K562 (cell line): Measurements from ENCODE around the gene ITGB6. TPM values are rescaled to one million over a fixed set of nuclear protein-coding genes. Genes with fewer than 3 reads are reported as not detected.

Source experiments
- ATAC-seq: fragments of 200-7000 bp; cut with Tn5 transposase; 3 replicates; pipeline ENCODE4 v1.9.1; 2020; ENCODE audit warnings: moderate library complexity
- BruUV-seq: library from RNA; stranded (reverse); fragments of 400-500 nt; replicated peaks from 2 replicates; lab custom pipeline; 2021; lab: Mats Ljungman, UMichigan
- CTCF ChIA-PET: fragments of 300-600 bp; formaldehyde crosslinking; extraction: SDS; loops from one replicate; lab custom pipeline; 2021; ENCODE audit warnings: low intra/inter-chr PET ratio; lab: Yijun Ruan, JAX
- POLR2A ChIA-PET: fragments of 300-600, 350-650 bp; sonication (Branson Sonifier 250); formaldehyde crosslinking; extraction: SDS; loops from one replicate; lab custom pipeline; 2021; ENCODE audit warnings: antibody characterized with exemption, inconsistent platforms; lab: Yijun Ruan, JAX
- DNase-seq, 4 experiments: peaks; one replicate each; pipeline versions ENCODE4 v3.0.0 to v3.0.0-alpha.2; 2011 to 2018; ENCODE audit warnings: low spot score in 3 of 4, mixed read lengths in 3 of 4; ENCODE audit errors: extremely low read depth in 1 of 4
- FAIRE-seq: peaks from 2 replicates; lab custom pipeline; 2011; peaks lifted over from hg19 to GRCh38; lab: Jason Lieb, UNC
- H2AFZ ChIP-seq: 2 replicates; pipeline ENCODE4 v1.6.0; 2011; ENCODE audit warnings: low read depth, low read length, control low read depth, inconsistent platforms
- H3K27ac ChIP-seq: fragments of 200-600 bp; 3 replicates; pipeline ENCODE4 v1.8.0; 2011; ENCODE audit warnings: low read depth, mild to moderate bottlenecking, control low read depth, inconsistent platforms, low read length, moderate library complexity, mixed read lengths; ENCODE audit errors: extremely low read depth
- H3K27me3 ChIP-seq, 2 experiments: fragments of 300-600 bp in 1 of 2; 2 replicates in 1 of 2; 3 replicates in 1 of 2; pipeline versions ENCODE4 v1.6.0 to v1.8.0; 2011; ENCODE audit warnings: inconsistent platforms in 2 of 2, low read length in 2 of 2, mild to moderate bottlenecking in 1 of 2, mixed read lengths in 1 of 2, moderate library complexity in 1 of 2; ENCODE audit not compliant: control insufficient read depth in 2 of 2, insufficient read depth in 2 of 2
- H3K36me3 ChIP-seq: fragments of 300-600 bp; 3 replicates; pipeline ENCODE4 v1.8.0; 2011; ENCODE audit warnings: mild to moderate bottlenecking, low read length, inconsistent platforms; ENCODE audit not compliant: control insufficient read depth, insufficient read depth
- H3K4me1 ChIP-seq, 2 experiments: fragments of 200-600 bp in 1 of 2; replicated peaks in 1 of 2; 2 replicates in 1 of 2; 3 replicates in 1 of 2; pipeline versions ENCODE4 v1.5.1 to v1.8.0; 2011; ENCODE audit warnings: inconsistent platforms in 2 of 2, low read length in 2 of 2, mild to moderate bottlenecking in 1 of 2, mixed read lengths in 1 of 2, moderate library complexity in 1 of 2; ENCODE audit not compliant: control insufficient read depth in 2 of 2, insufficient read depth in 2 of 2
- H3K4me2 ChIP-seq: 2 replicates; pipeline ENCODE4 v1.6.1; 2011; ENCODE audit warnings: low read length, control low read depth, inconsistent platforms, mixed read lengths; ENCODE audit not compliant: insufficient read depth
- H3K4me3 ChIP-seq: fragments of 200-600 bp; sonication (generic), shearing (Covaris generic); 2 replicates; pipeline ENCODE4 v1.5.1; 2016; ENCODE audit warnings: control low read depth, inconsistent platforms
- H3K79me2 ChIP-seq: fragments of 200-600 bp; 3 replicates; pipeline ENCODE4 v1.8.0; 2011; ENCODE audit warnings: low read length, inconsistent platforms; ENCODE audit not compliant: control insufficient read depth, insufficient read depth
- H3K9ac ChIP-seq, 2 experiments: 2 replicates each; pipeline versions ENCODE4 v1.6.0 to v1.6.1; 2011; ENCODE audit warnings: low read depth in 2 of 2, low read length in 2 of 2, control low read depth in 1 of 2, inconsistent platforms in 1 of 2, mild to moderate bottlenecking in 1 of 2, mixed read lengths in 1 of 2; ENCODE audit not compliant: insufficient read depth in 1 of 2
- H3K9me1 ChIP-seq: one replicate; pipeline ENCODE4 v1.6.0; 2011; ENCODE audit warnings: inconsistent platforms, mild to moderate bottlenecking, low read length, moderate library complexity; ENCODE audit not compliant: control insufficient read depth, insufficient read depth
- H3K9me3 ChIP-seq: replicated peaks from 2 replicates; pipeline ENCODE4 v1.5.1; 2011; ENCODE audit warnings: low read depth, low read length, inconsistent platforms; ENCODE audit not compliant: control insufficient read depth, insufficient read depth
- H4K20me1 ChIP-seq: replicated peaks from 2 replicates; pipeline ENCODE4 v1.6.1; 2011; ENCODE audit warnings: low read length, inconsistent platforms, mixed read lengths; ENCODE audit not compliant: control insufficient read depth, insufficient read depth
- CBX3 ChIP-seq, 2 experiments: IDR thresholded peaks; 1 replicate in 1 of 2; 2 replicates in 1 of 2; pipeline ENCODE4 v1.6.1; 2012; ENCODE audit warnings: inconsistent platforms in 2 of 2, low read length in 2 of 2, borderline replicate concordance in 1 of 2, control low read depth in 1 of 2
- MAFK ChIP-seq: IDR thresholded peaks from 2 replicates; pipeline ENCODE4 v1.6.1; 2011; ENCODE audit warnings: low read length, improper control_type of control experiment
- MED1 ChIP-seq: sonication (generic); formaldehyde crosslinking; IDR thresholded peaks from 2 replicates; pipeline ENCODE4 v1.8.1; 2023; ENCODE audit warnings: missing genetic modification reagents, borderline replicate concordance
- NFYB ChIP-seq: IDR thresholded peaks from 2 replicates; pipeline ENCODE4 v1.6.1; 2011; ENCODE audit warnings: mild to moderate bottlenecking, moderate library complexity; ENCODE audit not compliant: insufficient read length; ENCODE audit errors: extremely low read depth
- TAF1 ChIP-seq: IDR thresholded peaks from 2 replicates; pipeline ENCODE4 v1.6.1; 2011; ENCODE audit warnings: mild to moderate bottlenecking, low read length, moderate library complexity; ENCODE audit not compliant: insufficient read depth, control insufficient read depth, severe bottlenecking; ENCODE audit errors: extremely low read depth
- ZNF507 ChIP-seq: conservative IDR thresholded peaks from 2 replicates; pipeline ENCODE4 v1.6.1; 2017; ENCODE audit warnings: missing genetic modification characterization, missing compliant biosample characterization
- WGBS: fragments of 100-300 bp; shearing (Covaris generic); methylation state at CpG from one replicate; pipeline ENCODE4 v1.1.6; 2016; ENCODE audit warnings: low coverage, mixed read lengths; ENCODE audit not compliant: insufficient coverage; ENCODE audit errors: missing lambda C conversion rate; 5-methylcytosine and 5-hydroxymethylcytosine counted together
- in situ Hi-C: fragments of 300-500 bp; cut with MboI; formaldehyde crosslinking; loops from 4 replicates; pipeline ENCODE4 v1.15.0; 2018; ENCODE audit warnings: inconsistent platforms, mixed read lengths
- intact Hi-C: fragments of 100-400 bp; cut with micrococcal nuclease; formaldehyde crosslinking; loops from 2 replicates; pipeline ENCODE4 v1.14.2; 2022
- polyA plus RNA-seq, 8 experiments: library from polyadenylated mRNA; depleted of rRNA in 4 of 8; stranded (reverse) in 5 of 8; unstranded in 3 of 8; fragments of >200 nt; fragmentation: Nextera tagmentation in 2 of 8; fragmentation: Illumina TruSeq in 1 of 8; extraction: Ambion mirVana in 2 of 8; extraction: Trizol in 1 of 8; gene quantifications; 2 replicates each; pipeline versions ENCODE4 v1.2.1 to v1.2.3, GENCODE V29; 2011 to 2014; ENCODE audit warnings: inconsistent platforms in 1 of 8, missing spikeins in 1 of 8
- total RNA-seq, 7 experiments: library from RNA; depleted of rRNA in 6 of 7; stranded (reverse); fragments of >200 nt in 6 of 7; fragmentation: Illumina TruSeq in 2 of 7; extraction: Trizol in 2 of 7; gene quantifications; 2 replicates each; pipeline versions ENCODE4 v1.2.1 to v1.2.3, GENCODE V29; 2011 to 2021; ENCODE audit warnings: low replicate concordance in 1 of 7

Gene ITGB6
- total and polyA plus RNA-seq, 9 of the 15 experiments (the other 6 are each of a cell fraction or from before 2014, with no cell fraction given): 0.18 TPM; not detected in 8

GRCh38 chr2:160238392-160238791 lies 38.3 kb upstream of the ITGB6 start:
- Histone ChIP-seq H3K27me3 (no peaks in the 10 kb centered on the region), H3K9me1 (no peaks in the 10 kb centered on the region), H2AFZ (no peak overlapping the region), H3K79me2 (no peaks in the 10 kb centered on the region), H3K36me3 (no peaks in the 10 kb centered on the region), H3K4me2 (no peak overlapping the region), H3K4me1 (no peaks in the 10 kb centered on the region), H3K27ac (no peak overlapping the region), H3K9me3 (no peaks in the 10 kb centered on the region), H3K9ac (no peak overlapping the region), H4K20me1 (no peaks in the 10 kb centered on the region), H3K4me3 (no peak overlapping the region)
- ChIA-PET CTCF (no interaction called here), POLR2A (interaction anchor here (0.8 kb wide), 1 partner anchor 13 kb away, joined by 3 read pairs; no protein-coding TSS in a partner anchor)
- no peak for DNase-seq
- no TSS peak for BruUV-seq
- intact Hi-C loops (no loop called here), in situ Hi-C loops (no loop called here)
- WGBS: 0% methylated on average over 4 of the region's 4 CpGs
- TF ChIP-seq TAF1 (no peak), ZNF507 (tag) (no peak), MED1 (CRISPR knock-in tag) (no peak), MAFK (no peak), CBX3 (IDR thresholded peaks at IDR 0.05; ENCODE audit: borderline replicate concordance in 1 of 2, low read length in 2 of 2) (no peak), NFYB (no peak)
- no peak for FAIRE-seq
- ATAC-seq: no peak
